Spinal cord (tissue), 10 donors: ENCODE results near the gene PRR33. TPM values are rescaled to one million over a fixed set of nuclear protein-coding genes. Genes with fewer than 3 reads are reported as not detected.

Experiments used
- DNase-seq, 6 donors: peaks; one replicate each; pipeline versions ENCODE4 v3.0.0 to v3.0.0-alpha.2; 2013 to 2015; ENCODE audit warnings: low spot score in 6 of 6, low read depth in 4 of 6
- H3K27ac ChIP-seq: one replicate; pipeline ENCODE4 v1.5.1; 2013; ENCODE audit warnings: low read depth, low read length, control low read depth
- H3K27me3 ChIP-seq: one replicate; pipeline ENCODE4 v1.6.1; 2013; ENCODE audit warnings: low read length; ENCODE audit not compliant: control insufficient read depth, insufficient read depth
- H3K36me3 ChIP-seq: one replicate; pipeline ENCODE4 v1.6.1; 2013; ENCODE audit warnings: low read length; ENCODE audit not compliant: control insufficient read depth, insufficient read depth
- H3K4me1 ChIP-seq: one replicate; pipeline ENCODE4 v1.6.1; 2013; ENCODE audit warnings: low read length; ENCODE audit not compliant: control insufficient read depth, insufficient read depth
- H3K4me3 ChIP-seq: one replicate; pipeline ENCODE4 v1.5.1; 2013; ENCODE audit warnings: low read depth, low read length, control low read depth
- H3K9me3 ChIP-seq: one replicate; pipeline ENCODE4 v1.6.1; 2013; ENCODE audit warnings: low read length; ENCODE audit not compliant: control insufficient read depth, insufficient read depth
- WGBS: methylation state at CpG from one replicate; pipeline ENCODE4 v1.1.5; 2013; ENCODE audit warnings: missing lambda C conversion rate; ENCODE audit not compliant: insufficient coverage; 5-methylcytosine and 5-hydroxymethylcytosine counted together
- polyA plus RNA-seq, 2 donors: library from polyadenylated mRNA; unstranded; fragments of 120-200 nt; gene quantifications; one replicate each; pipeline ENCODE4 v1.2.1, GENCODE V29; 2013; ENCODE audit not compliant: insufficient read length in 2 of 2
- total RNA-seq, 2 donors: library from RNA; depleted of rRNA in 1 of 2; stranded (reverse); fragments of 120-200 nt in 1 of 2; fragments of >200 nt in 1 of 2; gene quantifications; one replicate each; pipeline versions ENCODE4 v1.2.3 to v1.2.4, GENCODE V29; 2013 to 2014
- donor health status: healthy.

The PRR33 gene
- total and polyA plus RNA-seq, 4 donors, result 0.08 to 0.21 TPM; not detected in 2

DNA sequence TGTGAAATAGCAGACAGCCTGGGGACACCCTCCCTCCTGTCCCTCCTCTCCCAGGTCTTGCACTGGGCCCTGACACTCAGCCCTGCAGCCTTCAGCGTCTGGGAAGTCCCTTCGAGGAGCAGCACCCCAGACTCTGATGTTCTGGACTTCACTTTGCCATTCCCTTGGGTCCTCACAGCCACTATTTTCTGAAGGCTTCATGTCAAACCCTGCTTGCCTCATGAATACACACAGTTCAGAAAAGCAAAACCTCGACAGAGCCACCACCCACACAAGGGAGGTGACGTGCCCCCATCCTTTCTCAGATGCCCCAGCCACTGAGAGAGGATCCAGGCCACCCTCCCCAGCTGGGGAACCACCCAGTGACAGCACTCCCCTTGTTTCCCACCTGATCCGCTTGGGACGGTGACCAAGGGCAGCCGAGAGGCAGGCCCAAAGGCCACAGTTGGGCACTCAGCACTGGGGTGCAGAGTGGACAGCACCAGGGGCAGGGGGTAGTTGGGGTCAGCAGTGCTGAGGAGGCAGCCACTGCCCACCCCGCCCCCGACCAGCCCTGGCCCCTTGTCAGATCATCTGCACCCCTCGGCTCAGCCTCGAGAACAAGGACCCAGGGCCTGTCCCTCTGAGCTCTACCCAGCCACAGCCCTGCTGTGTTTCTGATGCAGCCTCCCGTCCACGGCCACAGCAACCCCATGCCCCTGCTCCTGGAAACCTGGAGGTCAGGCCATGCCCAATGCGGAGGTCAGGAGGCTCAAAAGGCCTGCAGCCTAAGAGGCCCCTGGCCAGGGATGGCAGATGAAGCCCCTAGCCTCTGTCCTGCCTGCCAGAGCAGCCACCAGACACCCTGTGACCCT is 24.7 kb upstream of the PRR33 start:
- H3K27ac ChIP-seq, result no peak overlapping the region
- H3K4me1 ChIP-seq, result peaks cover 7% of the 10 kb centered on the region
- WGBS, result 87% methylated on average over 12 of the region's 14 CpGs
- no peaks in the 10 kb centered on the region for H3K27me3 ChIP-seq
- no peaks in the 10 kb centered on the region for H3K9me3 ChIP-seq
- no peaks in the 10 kb centered on the region for H3K36me3 ChIP-seq
- H3K4me3 ChIP-seq, result no peak overlapping the region
- DNase-seq, result no peak

DNA sequence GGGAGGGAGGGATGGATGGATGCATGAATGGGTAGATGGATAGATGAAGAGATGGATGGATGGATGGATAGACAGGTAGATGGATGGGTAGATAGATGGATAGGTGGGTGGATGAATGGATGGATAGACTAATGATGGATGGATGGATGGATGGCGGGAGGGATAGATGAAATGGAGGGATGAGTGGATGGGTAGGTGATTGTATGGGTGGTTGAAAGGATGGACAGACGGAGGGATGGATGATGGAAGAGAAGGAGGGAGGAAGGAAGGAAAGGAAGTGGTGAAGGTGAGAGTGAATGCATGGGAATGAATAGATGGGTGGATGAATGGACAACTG is 24.1 kb upstream of the PRR33 start:
- H3K4me1 ChIP-seq, result peaks cover under 1% of the 10 kb centered on the region

DNA sequence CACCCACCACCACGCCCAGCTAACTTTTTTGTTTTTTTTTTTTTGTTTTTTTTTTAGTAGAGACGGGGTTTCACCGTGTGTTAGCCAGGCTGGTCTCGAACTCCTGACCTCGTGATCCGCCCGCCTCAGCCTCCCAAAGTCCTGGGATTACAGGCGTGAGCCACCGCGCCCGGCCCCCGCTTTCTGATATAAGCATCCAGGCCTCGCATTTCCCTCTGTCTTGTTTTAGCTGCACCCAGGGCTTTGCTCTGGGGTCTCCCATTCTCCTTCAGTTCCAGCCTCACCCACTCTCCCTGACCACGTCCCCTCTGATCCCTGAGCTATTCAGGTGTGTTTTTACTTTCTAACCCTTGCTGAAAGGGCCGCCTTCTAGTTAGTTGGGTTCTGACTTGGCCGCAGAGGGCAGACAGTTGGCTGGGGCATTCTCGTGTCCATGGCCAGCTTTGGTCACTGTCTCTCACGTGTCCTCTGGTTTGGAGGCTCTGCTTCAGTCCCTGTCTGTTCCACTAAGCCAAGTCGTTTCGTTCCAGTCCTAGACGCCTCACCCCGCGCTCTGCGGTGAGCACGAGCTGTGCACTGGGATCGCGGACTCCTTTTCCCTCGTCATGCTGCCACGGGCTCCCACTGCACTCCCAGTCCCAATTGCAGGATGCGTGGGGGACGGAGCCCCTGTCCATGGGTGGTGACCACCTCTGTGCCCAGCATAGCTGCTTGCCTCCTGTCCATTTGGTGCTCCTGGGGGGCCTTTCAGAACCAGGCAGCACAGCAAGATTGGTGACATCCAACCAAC is 21.8 kb upstream of the PRR33 start:
- Histone ChIP-seq H3K36me3 (no peaks in the 10 kb centered on the region), H3K4me3 (no peak overlapping the region), H3K9me3 (no peaks in the 10 kb centered on the region), H3K27ac (no peak overlapping the region), H3K27me3 (no peaks in the 10 kb centered on the region), H3K4me1 (no peaks in the 10 kb centered on the region)
- no peak for DNase-seq
- WGBS, result 90% methylated on average over 30 of the region's 31 CpGs

More for the DNA sequence above, 24.1 kb upstream of the PRR33 start:
- H3K27ac ChIP-seq, result no peak overlapping the region
- 82% methylated on average over 2 of the region's 2 CpGs for WGBS
- H3K4me3 ChIP-seq, result no peak overlapping the region
- H3K36me3 ChIP-seq, result no peaks in the 10 kb centered on the region
- H3K27me3 ChIP-seq, result no peaks in the 10 kb centered on the region
- H3K9me3 ChIP-seq, result no peaks in the 10 kb centered on the region
- DNase-seq, result no peak

DNA sequence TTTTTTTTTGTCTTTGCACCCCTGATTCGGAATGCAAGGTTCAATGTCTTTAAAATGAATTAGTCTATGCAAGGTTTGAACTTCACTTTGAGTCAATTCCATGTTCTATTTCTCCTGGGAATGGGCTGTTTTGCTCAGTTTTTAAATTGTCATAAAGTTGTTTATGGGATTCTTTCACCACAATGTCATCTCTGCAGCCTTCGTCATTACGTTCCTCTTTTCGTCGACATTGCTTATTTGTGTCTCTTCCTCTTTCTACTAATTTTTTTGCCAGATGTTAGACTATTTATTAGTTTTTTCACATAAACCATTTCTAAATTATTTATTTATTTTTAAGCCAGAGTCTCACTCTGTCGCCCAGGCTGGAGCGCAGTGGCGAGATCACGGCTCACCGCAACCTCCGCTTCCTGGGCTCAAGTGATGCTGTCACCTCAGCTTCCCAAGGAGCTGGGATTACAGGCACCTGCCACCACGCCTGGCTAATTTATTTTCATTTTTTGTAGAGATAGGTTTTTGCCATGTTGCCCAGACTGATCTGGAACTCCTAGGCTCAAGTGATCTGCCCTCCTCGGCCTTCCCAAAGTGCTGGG is 20.7 kb upstream of the PRR33 start:
- Histone ChIP-seq H3K36me3 (no peaks in the 10 kb centered on the region), H3K4me3 (no peak overlapping the region), H3K27me3 (no peaks in the 10 kb centered on the region), H3K9me3 (no peaks in the 10 kb centered on the region), H3K27ac (no peak overlapping the region), H3K4me1 (no peaks in the 10 kb centered on the region)
- no peak for DNase-seq
- WGBS, result 92% methylated on average over 2 of the region's 13 CpGs

DNA sequence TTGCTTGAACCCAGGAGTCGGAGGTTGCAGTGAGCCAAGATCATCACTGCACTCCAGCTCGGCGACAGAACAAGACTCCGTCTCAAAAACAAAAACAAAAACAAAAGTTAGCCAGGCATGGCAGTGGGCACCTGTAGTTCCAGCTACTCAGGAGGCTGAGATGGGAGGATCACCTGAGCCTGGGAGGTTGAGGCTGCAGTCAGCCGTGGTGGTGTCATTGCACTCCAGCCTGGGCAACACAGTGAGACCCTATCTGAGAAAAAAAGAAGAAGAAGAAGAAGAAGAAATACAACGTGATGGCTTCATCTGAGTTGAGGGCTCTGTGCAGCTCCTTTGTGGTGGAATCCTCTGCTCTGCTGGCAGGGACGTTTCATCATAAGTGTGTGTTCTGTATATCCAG is 17.8 kb upstream of the PRR33 start:
- no peaks in the 10 kb centered on the region for H3K36me3 ChIP-seq
- WGBS, result 93% methylated on average over 6 of the region's 7 CpGs
- no peak for DNase-seq
- peaks cover 4% of the 10 kb centered on the region for H3K4me1 ChIP-seq
- no peaks in the 10 kb centered on the region for H3K9me3 ChIP-seq
- no peaks in the 10 kb centered on the region for H3K27me3 ChIP-seq
- H3K4me3 ChIP-seq, result no peak overlapping the region
- H3K27ac ChIP-seq, result peak overlapping the region; percentile 77

DNA sequence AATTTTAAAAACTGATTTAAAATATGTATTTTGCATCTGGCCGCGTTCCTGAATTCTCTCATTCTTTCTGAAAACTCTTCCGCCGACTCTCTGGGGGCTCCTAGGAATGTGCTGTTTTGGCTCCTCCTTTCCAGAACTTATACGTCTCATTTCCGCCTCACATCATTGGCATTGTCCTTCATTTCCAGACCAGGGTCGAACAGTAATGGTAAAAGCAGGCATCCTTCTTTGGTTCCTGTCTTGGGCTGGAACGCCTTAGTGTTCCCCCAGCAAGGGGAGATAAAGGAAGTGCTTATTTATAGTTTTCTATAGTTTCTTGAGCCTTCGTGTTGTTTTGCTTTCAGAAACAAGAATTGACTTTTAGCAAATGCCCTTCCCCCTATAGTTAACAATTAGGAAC is 16.9 kb upstream of the PRR33 start:
- H3K4me1 ChIP-seq, result peaks cover 4% of the 10 kb centered on the region
- peak in 1 of 6 donors; percentile 66 for DNase-seq
- no peaks in the 10 kb centered on the region for H3K27me3 ChIP-seq
- H3K4me3 ChIP-seq, result no peak overlapping the region
- peak overlapping the region; percentile 77 for H3K27ac ChIP-seq
- no peaks in the 10 kb centered on the region for H3K36me3 ChIP-seq
- no peaks in the 10 kb centered on the region for H3K9me3 ChIP-seq
- 30% methylated on average over 4 of the region's 9 CpGs for WGBS

DNA sequence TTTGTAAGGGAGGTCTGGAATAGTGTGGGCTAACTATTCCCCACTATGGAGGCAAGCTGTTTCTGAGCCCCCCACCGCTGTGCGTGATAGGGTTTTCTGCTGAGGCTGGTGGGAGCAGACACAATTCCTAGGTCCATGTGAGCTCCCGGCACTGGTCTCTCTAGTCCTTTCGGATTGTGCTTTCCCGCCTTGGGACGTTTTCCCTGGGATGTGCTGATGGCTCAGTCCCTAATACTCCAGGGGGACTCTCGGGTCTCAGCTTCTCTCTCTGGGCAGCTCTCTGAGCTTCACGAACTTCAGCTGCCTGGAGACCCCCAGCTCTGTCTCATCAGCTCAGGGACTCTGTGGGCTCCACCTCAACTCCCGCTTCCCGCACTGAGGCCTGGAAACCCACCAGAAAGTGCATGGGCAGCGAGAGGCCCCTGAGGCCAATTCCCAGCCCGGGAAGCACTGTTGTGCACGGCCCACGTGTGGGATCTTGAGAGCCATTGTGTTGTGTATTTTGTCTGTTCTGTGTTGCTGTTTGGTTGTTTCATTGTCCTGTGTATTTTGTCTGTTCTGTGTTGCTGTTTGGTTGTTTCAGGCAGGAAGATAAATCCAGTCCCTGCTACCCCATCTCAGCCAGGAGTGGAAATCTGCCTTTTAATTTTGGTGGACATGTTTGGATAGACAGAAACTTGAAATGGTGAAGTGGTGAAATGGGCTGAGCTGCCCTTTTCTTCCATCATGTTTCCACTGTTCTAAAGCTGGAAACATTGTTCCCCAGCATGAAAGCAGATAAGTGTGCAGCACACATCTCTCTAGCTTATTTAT is 15.1 kb upstream of the PRR33 start:
- H3K27ac ChIP-seq, result peak overlapping the region; percentile 67
- H3K4me1 ChIP-seq, result peaks cover 4% of the 10 kb centered on the region
- WGBS, result 61% methylated on average over 14 of the region's 14 CpGs
- no peaks in the 10 kb centered on the region for H3K9me3 ChIP-seq
- DNase-seq, result no peak
- no peaks in the 10 kb centered on the region for H3K36me3 ChIP-seq
- H3K27me3 ChIP-seq, result no peaks in the 10 kb centered on the region
- H3K4me3 ChIP-seq, result no peak overlapping the region

DNA sequence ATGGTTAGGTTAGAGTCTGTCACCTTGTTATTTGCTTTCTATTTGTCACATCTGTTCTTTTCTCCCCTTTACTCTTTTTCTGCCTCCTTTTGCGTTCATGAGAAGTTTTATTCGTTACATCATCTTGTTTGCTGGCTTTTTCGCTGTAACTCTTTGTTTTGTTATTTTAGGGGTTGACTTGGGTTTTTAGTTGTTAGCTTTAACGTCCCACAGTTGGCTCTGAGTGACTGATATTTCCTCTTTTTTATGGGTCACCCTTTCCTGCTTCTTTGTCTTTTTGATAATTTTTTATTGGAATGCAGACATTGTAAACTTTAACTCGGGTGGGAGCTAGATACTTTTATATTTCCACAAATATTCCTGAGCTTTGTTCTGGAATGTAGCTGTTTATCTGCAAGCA is 14.5 kb upstream of the PRR33 start:
- Histone ChIP-seq H3K4me1 (peaks cover 4% of the 10 kb centered on the region), H3K4me3 (no peak overlapping the region), H3K9me3 (no peaks in the 10 kb centered on the region), H3K27me3 (no peaks in the 10 kb centered on the region), H3K27ac (peak overlapping the region; percentile 67), H3K36me3 (no peaks in the 10 kb centered on the region)
- no peak for DNase-seq
- no CpG with 5 or more reads among the region's 5 CpGs for WGBS

DNA sequence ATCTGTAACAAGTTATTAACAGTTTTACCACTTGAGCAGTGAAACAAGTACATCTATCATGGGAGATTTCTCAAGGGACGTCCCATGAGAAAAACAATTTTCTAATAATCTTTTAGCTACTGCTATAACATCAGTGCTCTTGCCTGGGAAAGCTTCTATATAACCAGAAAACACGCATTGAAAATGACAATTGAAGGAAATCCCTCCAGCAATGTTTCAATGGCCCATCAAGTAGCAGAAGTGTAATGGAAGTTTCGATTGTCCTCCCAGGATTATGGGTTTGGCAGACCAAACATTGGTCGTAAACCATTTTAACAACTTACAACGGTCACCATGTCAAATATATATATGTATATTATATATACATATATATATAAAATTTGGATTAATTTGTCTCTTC is 8.0 kb upstream of the PRR33 start:
- WGBS, result no CpG with 5 or more reads among the region's 5 CpGs
- Histone ChIP-seq H3K9me3 (no peaks in the 10 kb centered on the region), H3K4me1 (no peaks in the 10 kb centered on the region), H3K4me3 (no peak overlapping the region), H3K36me3 (no peaks in the 10 kb centered on the region), H3K27me3 (no peaks in the 10 kb centered on the region), H3K27ac (no peak overlapping the region)
- DNase-seq, result no peak
